ENCODE measurements around the gene KIF25.

The KIF25 gene

GRCh38 chr6:168045141-168045691, 47.7 kb downstream of the KIF25 start:
- H3K27ac ChIP-seq, result no peak overlapping the region
- peak; percentile 35 for TF ChIP-seq CTCF (conservative IDR thresholded peaks at IDR 0.05)

DNA sequence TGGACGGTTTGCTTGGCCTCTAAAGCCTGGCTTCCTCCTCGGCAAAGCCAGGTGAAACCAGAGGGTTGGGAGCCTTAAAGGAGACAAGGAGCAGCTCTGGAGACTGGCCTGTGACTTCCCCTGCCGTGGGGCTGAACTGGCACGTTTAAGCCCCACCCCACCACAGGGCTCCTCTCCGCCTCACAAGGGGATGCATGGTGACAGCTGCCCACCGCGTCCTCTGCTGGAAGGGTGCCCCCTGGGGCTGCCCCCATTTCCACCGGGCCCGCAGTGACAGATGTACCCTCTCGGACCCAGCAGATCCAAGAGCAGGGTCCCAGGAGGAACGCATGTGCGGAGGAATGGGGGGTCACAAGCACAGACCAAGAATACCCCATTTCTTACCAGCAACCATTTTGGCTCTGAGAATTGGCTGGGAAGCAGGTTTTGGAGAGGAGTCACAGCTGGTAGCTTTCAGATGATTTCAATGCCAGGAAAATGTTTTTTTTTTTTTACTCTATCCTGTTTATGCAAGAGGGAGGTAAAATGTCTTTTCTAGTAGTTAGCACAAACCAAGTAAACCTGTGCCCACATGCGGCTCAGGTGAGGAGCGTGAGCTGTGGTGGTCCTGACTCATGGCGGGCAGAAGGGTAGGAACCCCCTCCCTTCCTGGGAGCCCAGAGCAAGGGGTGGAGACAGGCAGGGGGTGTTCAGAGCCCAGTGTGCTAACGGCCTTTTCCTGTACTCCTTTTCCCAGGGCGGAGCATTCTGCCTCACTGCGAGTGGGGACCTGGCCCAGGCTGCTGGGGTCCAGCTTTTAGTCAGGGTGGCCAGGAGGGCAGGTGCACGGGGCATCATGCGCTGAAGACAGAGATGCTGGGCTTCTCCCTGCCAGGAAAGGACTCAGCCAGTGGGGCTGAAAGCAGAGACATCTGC, 48.5 kb downstream of the KIF25 start:
- no peak overlapping the region for H3K27ac ChIP-seq
- TF ChIP-seq CTCF (conservative IDR thresholded peaks at IDR 0.05), result no peak

DNA sequence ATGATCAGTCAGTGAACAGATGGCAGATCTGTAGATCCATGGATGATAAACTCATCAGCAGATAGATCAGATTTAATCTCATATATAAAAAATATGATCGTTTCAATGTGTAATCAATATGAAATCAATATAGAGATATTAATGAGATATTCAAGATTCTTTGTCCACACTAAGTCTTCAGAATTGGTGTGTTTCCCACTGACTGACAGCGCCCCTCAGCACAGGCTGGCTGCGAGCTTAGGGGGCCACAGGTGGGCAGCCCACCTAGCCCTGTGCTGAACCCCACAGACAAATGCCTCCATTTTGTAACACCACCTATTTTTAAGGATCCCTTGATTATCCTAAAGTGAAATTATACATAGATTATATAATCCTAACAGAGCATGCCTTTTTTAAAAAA, 49.2 kb downstream of the KIF25 start:
- no peak overlapping the region for H3K27ac ChIP-seq
- TF ChIP-seq CTCF (conservative IDR thresholded peaks at IDR 0.05), result no peak

DNA sequence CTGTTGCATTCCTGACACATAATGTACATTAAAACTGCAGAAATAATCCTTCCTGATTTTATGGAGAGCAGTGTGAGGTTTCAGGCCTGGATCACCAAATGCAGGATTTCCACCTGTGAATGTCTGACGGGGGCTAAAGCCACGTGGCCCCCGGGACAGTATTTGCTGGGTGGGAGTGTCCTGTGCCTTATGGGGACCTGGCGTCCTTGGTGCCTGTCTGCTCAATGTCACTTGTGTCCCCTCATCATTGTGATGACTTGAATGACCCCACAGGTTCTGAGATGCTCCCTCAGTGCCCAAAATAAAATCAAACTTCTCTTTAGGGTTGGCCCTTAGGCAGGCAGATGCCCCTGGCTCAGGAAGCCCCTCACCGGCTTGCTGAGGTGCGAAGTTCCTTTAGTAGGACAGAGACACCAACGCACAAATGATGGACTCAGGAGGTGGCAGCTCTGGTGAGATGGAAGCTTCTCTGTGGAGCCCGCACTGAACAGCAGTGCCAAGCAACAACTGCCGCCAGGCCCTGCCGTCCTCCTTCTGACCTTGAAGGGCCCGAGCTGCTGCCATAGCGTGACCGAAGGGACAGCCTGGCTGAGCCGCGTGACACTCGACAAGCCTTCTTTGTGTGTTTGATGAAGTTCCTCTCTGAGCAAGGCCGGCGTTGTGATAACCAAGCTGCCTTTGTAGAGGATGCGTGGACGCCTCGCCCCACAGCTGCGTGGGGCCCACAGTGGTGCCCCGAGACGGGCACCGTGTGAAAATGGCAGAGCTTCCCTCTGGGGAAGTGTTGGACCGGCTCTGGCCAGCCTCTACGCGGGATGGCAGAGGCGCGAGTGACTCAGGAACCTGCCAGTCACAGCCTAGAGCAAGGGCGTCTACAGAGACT, 50.6 kb downstream of the KIF25 start:
- no peak overlapping the region for H3K27ac ChIP-seq
- no peak for TF ChIP-seq CTCF (conservative IDR thresholded peaks at IDR 0.05)

DNA sequence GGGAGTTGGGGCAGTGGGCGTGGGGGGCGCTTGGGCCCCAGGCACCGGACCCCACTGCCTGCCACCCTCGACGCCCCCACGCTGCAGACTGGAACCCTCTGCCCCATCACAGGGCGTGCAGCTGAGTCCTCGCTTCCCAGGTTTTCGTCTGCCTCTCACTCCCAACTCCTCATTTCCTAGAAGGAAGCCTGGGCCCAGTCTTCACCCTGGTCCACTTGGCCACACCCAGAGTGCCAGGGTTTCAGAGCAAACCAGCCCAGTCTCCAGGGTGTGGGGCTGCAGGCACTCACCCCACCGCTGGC, 51.2 kb downstream of the KIF25 start:
- H3K27ac ChIP-seq, result no peak overlapping the region
- no peak for TF ChIP-seq CTCF (conservative IDR thresholded peaks at IDR 0.05)

DNA sequence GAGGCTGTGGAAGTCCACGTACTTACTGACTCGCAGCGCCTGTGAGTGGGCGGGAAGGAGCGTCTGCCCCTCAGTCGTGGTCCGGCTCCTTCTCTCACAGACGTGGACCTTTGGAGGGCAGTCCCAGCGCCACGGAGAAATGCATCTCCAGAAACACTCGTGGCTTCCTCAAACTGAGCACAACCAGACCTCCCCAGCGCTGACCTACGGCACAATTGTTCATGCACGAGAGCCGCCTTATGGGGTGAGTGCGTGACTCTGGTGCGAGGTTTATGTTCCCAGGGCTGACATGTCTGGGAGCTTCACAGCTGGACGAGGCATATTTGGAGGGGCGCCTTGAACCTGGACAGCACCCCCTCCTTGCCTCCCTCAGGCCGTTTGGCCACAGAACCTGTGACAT, 51.8 kb downstream of the KIF25 start:
- TF ChIP-seq CTCF (conservative IDR thresholded peaks at IDR 0.05), result no peak
- H3K27ac ChIP-seq, result no peak overlapping the region

GRCh38 chr6:168049706-168050224, 52.3 kb downstream of the KIF25 start:
- H3K27ac ChIP-seq, result no peak overlapping the region
- TF ChIP-seq CTCF (conservative IDR thresholded peaks at IDR 0.05), result no peak

Data from VCaP (cell line).